Measurements from ENCODE around the gene SAMD10. TPM values are rescaled to one million over a fixed set of nuclear protein-coding genes. Genes with fewer than 3 reads are reported as not detected.
A peak's percentile ranks its signal among the peaks of the same experiment; 100 is the strongest.

Gene SAMD10
- total and polyA plus RNA-seq, 2 experiments from 2014 or later: 1.3 TPM

- in situ Hi-C loops (cut with MboI): no loop called here
- Histone ChIP-seq H3K79me2 (ENCODE audit: insufficient read depth) (peaks cover 83% of the 10 kb centered on the region), H3K9me3 (ENCODE audit: low read depth) (no peaks in the 10 kb centered on the region), H3K4me3 (no peak overlapping the region), H3K9me2 (ENCODE audit: insufficient read depth) (no peaks in the 10 kb centered on the region), H4K20me1 (ENCODE audit: insufficient read depth) (no peaks in the 10 kb centered on the region; the same call in 1 of the 2 replicates), H3K36me3 (ENCODE audit: low read depth) (no peaks in the 10 kb centered on the region), H3K27ac (no peak overlapping the region), H3K27me3 (replicated peaks; ENCODE audit: insufficient read depth) (no peaks in the 10 kb centered on the region), H3K4me1 (ENCODE audit: insufficient read depth) (peaks cover 23% of the 10 kb centered on the region; the same call in 1 of the 2 replicates), H3K4me2 (ENCODE audit: unreplicated experiment) (no peak overlapping the region), H2AFZ (no peak overlapping the region), H3K9ac (no peak overlapping the region), H3F3A (ENCODE audit: insufficient read depth) (peaks cover 12% of the 10 kb centered on the region)
- TF ChIP-seq EZH2 (IDR thresholded peaks at IDR 0.05; ENCODE audit: insufficient read depth, poor library complexity, severe bottlenecking) (no peak), EZH2phosphoT487 (IDR thresholded peaks at IDR 0.05; ENCODE audit: insufficient read depth, low read depth) (no peak)
- DNase-seq: no peak
- 59 to 61% methylated on average over 10 to 14 of the region's 15 CpGs for WGBS, 2 experiments (ENCODE audit: low coverage in 1 of 2, low lambda C conversion rate in 2 of 2, missing lambda C conversion rate in 2 of 2)
These were observed 27.3 kb downstream of the SAMD10 start for GRCh38 chr20:63952210-63952535.

DNA sequence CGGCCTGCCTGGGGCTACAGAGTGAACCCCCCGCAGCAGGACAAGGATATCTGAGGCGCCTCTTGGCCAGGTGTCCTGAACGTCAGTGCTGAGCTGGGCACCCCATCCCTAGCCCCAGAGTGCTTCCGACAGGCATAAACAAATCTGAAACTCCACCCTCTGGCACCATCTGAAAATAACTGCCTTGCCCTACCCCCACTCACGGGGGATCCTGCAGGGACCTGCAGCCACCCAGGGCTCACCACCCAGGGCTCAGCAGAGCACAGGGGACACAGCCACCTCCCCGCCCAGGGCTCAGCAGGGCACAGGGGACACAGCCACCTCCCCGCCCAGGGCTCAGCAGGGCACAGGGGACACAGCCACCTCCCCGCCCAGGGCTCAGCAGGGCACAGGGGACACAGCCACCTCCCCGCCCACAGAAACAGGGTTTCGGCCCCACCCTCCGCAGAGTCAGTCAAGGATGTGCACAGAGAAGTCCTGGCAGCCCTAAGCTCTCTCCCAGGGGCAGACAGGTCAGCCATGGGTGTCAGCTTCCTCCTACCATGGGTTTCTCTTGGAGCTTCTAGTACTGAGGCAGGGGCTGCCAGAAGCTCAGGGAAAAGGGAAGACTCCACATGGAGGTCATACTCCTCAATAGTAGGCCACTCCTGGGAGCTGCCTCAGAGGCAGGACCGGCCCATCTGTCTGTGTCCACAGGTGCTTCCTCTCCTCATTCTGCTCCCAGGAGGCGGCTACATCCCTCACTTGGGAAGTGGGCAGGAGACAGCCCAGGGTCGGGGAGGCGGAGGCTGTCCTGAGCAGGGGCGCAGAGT, 27.8 kb downstream of the SAMD10 start:
- 67 to 72% methylated on average over 16 to 17 of the region's 17 CpGs for WGBS, 2 experiments (ENCODE audit: low coverage in 1 of 2, low lambda C conversion rate in 2 of 2, missing lambda C conversion rate in 2 of 2)
- Histone ChIP-seq H3K9me2 (ENCODE audit: insufficient read depth) (no peaks in the 10 kb centered on the region), H3K4me2 (ENCODE audit: unreplicated experiment) (no peak overlapping the region), H3K4me3 (no peak overlapping the region), H3K27ac (no peak overlapping the region), H3F3A (ENCODE audit: insufficient read depth) (peaks cover 12% of the 10 kb centered on the region), H3K36me3 (ENCODE audit: low read depth) (no peaks in the 10 kb centered on the region), H2AFZ (no peak overlapping the region), H4K20me1 (ENCODE audit: insufficient read depth) (no peaks in the 10 kb centered on the region; the same call in 1 of the 2 replicates), H3K79me2 (ENCODE audit: insufficient read depth) (peaks cover 89% of the 10 kb centered on the region), H3K4me1 (ENCODE audit: insufficient read depth) (peaks cover 23% of the 10 kb centered on the region; the same call in 1 of the 2 replicates), H3K9me3 (ENCODE audit: low read depth) (no peaks in the 10 kb centered on the region), H3K27me3 (replicated peaks; ENCODE audit: insufficient read depth) (no peaks in the 10 kb centered on the region), H3K9ac (no peak overlapping the region)
- DNase-seq: no peak
- in situ Hi-C loops (cut with MboI): no loop called here
- TF ChIP-seq EZH2phosphoT487 (IDR thresholded peaks at IDR 0.05; ENCODE audit: insufficient read depth, low read depth) (no peak), EZH2 (IDR thresholded peaks at IDR 0.05; ENCODE audit: insufficient read depth, poor library complexity, severe bottlenecking) (no peak)

DNA sequence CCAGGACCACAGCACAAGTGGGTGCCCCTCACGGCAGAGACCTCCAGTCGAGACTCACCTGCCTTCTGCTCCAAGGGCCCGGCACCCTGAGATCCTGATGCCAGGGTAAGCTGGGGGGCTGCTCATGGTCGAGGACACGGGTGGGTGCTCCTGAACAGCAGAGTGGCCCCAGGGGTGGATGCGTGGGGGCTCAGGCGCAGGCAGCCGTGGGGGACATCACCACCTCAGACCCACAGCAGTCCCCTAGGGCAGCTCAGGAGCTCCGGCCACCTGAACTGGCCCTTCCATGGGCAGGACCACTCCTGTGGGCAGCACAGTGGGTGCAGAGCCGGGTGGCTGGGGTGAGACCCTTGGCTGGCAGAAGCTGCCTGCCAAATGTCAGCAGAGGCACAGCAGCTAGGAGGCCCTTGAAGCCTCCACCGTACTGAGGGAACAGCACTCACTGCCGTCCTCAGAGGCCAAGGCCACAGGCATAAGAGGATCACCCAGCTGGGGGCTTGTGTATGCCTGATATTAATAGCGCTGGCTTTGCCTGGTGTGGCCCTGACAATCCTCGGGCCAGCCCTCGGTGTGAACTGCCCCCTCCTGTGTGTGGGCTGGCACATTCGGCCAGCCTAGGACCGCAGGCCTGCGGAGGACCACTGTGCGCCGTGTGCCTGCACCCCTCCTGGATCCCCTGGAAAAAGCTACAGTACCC, 28.6 kb downstream of the SAMD10 start:
- TF ChIP-seq EZH2 (IDR thresholded peaks at IDR 0.05; ENCODE audit: insufficient read depth, poor library complexity, severe bottlenecking) (no peak), EZH2phosphoT487 (IDR thresholded peaks at IDR 0.05; ENCODE audit: insufficient read depth, low read depth) (no peak)
- whole genome bisulfite sequencing, 2 experiments (ENCODE audit: low coverage in 1 of 2, low lambda C conversion rate in 2 of 2, missing lambda C conversion rate in 2 of 2): 80 to 81% methylated on average over 20 of the region's 20 CpGs
- DNase-seq: no peak
- Histone ChIP-seq H3K4me3 (no peak overlapping the region), H3K36me3 (ENCODE audit: low read depth) (no peaks in the 10 kb centered on the region), H3K27me3 (replicated peaks; ENCODE audit: insufficient read depth) (no peaks in the 10 kb centered on the region), H3K27ac (no peak overlapping the region), H3K79me2 (ENCODE audit: insufficient read depth) (peaks cover 94% of the 10 kb centered on the region), H2AFZ (no peak overlapping the region), H4K20me1 (ENCODE audit: insufficient read depth) (no peaks in the 10 kb centered on the region; the same call in 1 of the 2 replicates), H3K4me2 (ENCODE audit: unreplicated experiment) (no peak overlapping the region), H3K9me2 (ENCODE audit: insufficient read depth) (no peaks in the 10 kb centered on the region), H3K9me3 (ENCODE audit: low read depth) (no peaks in the 10 kb centered on the region), H3F3A (ENCODE audit: insufficient read depth) (peaks cover 12% of the 10 kb centered on the region), H3K4me1 (ENCODE audit: insufficient read depth) (peaks cover 23% of the 10 kb centered on the region; the same call in 1 of the 2 replicates), H3K9ac (0 out of 2 replicates have a peak overlapping the region, but pooled peaks have one; percentile 49)
- in situ Hi-C loops (cut with MboI): no loop called here

DNA sequence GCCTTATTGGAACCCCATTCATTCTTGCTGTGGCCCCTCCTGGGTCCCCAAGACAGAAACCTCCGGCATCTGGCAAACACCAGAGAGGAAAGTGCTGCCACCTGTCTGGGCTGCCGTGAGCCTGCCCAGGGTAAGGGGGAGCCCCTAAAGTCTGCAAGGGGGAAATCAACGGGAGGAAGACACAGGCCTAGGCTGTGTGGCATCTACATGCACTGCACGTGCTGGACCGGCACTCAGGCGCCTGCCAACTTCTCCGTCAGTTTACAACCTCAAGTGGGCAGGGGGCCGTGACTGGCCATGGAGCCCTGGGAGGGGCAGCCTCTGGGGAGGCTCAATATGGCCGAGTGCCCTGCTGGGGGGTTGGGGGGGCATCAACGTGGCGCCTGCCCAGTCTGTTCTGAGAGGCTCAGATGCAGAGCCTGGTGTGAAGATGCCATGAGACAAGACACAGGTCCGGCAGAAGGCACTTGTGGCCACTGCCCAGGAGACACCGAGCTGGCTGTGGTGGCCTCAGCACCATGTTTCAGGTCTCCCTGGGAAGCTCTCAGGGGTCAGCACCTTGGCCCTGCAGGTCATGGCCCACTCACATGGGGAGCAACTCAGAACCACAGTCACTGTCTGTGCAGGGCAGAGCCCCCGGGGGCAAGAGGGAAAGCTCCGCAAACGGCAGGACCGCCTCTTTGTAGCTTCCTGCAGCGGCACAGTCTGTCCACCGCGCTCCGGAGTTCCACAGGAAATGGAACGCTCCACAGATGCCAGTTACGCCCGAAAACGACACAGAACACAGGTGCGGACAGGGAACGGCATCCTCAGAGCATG, 31.6 kb downstream of the SAMD10 start:
- H3K27ac ChIP-seq: no peak overlapping the region
- TF ChIP-seq EZH2 (IDR thresholded peaks at IDR 0.05; ENCODE audit: insufficient read depth, poor library complexity, severe bottlenecking) (no peak), EZH2phosphoT487 (IDR thresholded peaks at IDR 0.05; ENCODE audit: insufficient read depth, low read depth) (no peak)
- H3K27me3 ChIP-seq (replicated peaks; ENCODE audit: insufficient read depth): no peaks in the 10 kb centered on the region
- in situ Hi-C loops (cut with MboI): no loop called here
- peaks cover 8% of the 10 kb centered on the region; the same call in 1 of the 2 replicates for H3K4me1 ChIP-seq (ENCODE audit: insufficient read depth)
- no peaks in the 10 kb centered on the region; the same call in 1 of the 2 replicates for H4K20me1 ChIP-seq (ENCODE audit: insufficient read depth)
- H3K9me3 ChIP-seq (ENCODE audit: low read depth): no peaks in the 10 kb centered on the region
- peaks cover 79% of the 10 kb centered on the region for H3K79me2 ChIP-seq (ENCODE audit: insufficient read depth)
- H3K9ac ChIP-seq: no peak overlapping the region
- 43 to 45% methylated on average over 27 of the region's 27 CpGs for WGBS, 2 experiments (ENCODE audit: low coverage in 1 of 2, low lambda C conversion rate in 2 of 2, missing lambda C conversion rate in 2 of 2)
- H2AFZ ChIP-seq: no peak overlapping the region
- no peaks in the 10 kb centered on the region; the same call in 1 of the 2 replicates for H3K36me3 ChIP-seq (ENCODE audit: low read depth)
- DNase-seq: no peak
- H3K9me2 ChIP-seq (ENCODE audit: insufficient read depth): no peaks in the 10 kb centered on the region
- peaks cover 12% of the 10 kb centered on the region for H3F3A ChIP-seq (ENCODE audit: insufficient read depth)
- no peak overlapping the region for H3K4me3 ChIP-seq
- H3K4me2 ChIP-seq (ENCODE audit: unreplicated experiment): no peak overlapping the region

Data from GM23248 (cell line).